Measurements from ENCODE around the gene PIK3CD. TPM values are rescaled to one million over a fixed set of nuclear protein-coding genes. Genes with fewer than 3 reads are reported as not detected.
A peak's percentile ranks its signal among the peaks of the same experiment; 100 is the strongest.
"Not testable (repeated sequence)": the region's sequence is repeated elsewhere in the genome, so short reads cannot be mapped to it uniquely, and the experiment has no call there.

PIK3CD gene
- total and polyA plus RNA-seq, 10 donors: 26.8 to 186 (median 100.0) TPM

DNA sequence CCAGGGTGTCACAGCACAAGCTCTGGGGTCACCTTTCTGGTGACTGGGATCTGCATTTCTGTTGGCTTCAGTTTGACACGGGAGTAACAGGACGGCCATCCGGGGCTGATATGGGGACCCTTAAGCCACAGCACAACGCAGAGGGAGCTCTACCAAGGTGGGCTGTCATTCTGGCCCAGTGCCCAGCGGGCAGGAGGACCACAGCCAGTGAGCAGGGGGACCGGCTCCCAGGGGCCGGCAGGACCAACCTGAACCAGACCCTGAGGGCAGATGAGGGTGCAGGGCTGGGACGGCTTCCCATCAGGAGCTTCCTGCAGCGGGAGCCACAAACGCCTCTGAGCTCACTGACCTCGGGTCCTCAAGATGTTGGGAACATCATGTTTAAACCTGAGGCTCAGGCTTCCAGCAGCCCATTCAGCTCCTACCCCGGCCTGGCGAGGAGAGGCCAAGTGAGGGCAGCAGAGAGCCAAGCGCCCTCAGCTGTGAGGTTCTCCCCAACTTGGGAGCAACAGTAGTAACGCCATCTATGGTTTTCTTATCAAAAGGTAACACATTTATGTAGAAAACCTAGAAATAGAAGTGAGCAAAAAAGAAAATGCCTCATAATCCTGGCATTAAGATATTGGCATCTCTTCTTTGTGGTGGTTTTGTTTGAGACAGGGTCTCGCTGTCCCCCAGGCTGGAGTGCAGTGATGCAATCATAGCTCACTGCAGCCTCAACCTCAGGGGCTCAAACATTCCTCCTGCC is 36.0 kb upstream of the PIK3CD start:
- TF ChIP-seq POLR2A (IDR thresholded peaks at IDR 0.05): no peak
- peak in 1 of 3 donors; percentile 26 for TF ChIP-seq POLR2AphosphoS5 (IDR thresholded peaks at IDR 0.05)
- TF ChIP-seq, protein P1, sequence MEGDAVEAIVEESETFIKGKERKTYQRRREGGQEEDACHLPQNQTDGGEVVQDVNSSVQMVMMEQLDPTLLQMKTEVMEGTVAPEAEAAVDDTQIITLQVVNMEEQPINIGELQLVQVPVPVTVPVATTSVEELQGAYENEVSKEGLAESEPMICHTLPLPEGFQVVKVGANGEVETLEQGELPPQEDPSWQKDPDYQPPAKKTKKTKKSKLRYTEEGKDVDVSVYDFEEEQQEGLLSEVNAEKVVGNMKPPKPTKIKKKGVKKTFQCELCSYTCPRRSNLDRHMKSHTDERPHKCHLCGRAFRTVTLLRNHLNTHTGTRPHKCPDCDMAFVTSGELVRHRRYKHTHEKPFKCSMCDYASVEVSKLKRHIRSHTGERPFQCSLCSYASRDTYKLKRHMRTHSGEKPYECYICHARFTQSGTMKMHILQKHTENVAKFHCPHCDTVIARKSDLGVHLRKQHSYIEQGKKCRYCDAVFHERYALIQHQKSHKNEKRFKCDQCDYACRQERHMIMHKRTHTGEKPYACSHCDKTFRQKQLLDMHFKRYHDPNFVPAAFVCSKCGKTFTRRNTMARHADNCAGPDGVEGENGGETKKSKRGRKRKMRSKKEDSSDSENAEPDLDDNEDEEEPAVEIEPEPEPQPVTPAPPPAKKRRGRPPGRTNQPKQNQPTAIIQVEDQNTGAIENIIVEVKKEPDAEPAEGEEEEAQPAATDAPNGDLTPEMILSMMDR (IDR thresholded peaks at IDR 0.05 in 8 of 11, conservative IDR thresholded peaks at IDR 0.05 in 3 of 11): peak in 10 of 11 experiments; percentile 39 to 79 (median 62)
- peak; percentile 89 for DNase-seq
- intact Hi-C loops (cut with DNase I; ENCODE audit: low total_unique reads): no loop called here
- H3K4me1 ChIP-seq: peaks cover 0 to 9% (median 4%) of the 10 kb centered on the region in 6 donors
- no peaks in the 10 kb centered on the region for H3K9me3 ChIP-seq
- peaks cover 0 to 37% (median 24%) of the 10 kb centered on the region in 6 donors for H3K36me3 ChIP-seq
- peaks cover 0 to 23% (median 0%) of the 10 kb centered on the region in 7 donors for H3K27me3 ChIP-seq (replicated peaks in 1 of 7)
- 34 to 57% (median 49%) methylated on average over 11 to 16 of the region's 16 CpGs for WGBS, 5 donors
- no peak overlapping the region for H3K27ac ChIP-seq
- no peak overlapping the region for H3K4me3 ChIP-seq

DNA sequence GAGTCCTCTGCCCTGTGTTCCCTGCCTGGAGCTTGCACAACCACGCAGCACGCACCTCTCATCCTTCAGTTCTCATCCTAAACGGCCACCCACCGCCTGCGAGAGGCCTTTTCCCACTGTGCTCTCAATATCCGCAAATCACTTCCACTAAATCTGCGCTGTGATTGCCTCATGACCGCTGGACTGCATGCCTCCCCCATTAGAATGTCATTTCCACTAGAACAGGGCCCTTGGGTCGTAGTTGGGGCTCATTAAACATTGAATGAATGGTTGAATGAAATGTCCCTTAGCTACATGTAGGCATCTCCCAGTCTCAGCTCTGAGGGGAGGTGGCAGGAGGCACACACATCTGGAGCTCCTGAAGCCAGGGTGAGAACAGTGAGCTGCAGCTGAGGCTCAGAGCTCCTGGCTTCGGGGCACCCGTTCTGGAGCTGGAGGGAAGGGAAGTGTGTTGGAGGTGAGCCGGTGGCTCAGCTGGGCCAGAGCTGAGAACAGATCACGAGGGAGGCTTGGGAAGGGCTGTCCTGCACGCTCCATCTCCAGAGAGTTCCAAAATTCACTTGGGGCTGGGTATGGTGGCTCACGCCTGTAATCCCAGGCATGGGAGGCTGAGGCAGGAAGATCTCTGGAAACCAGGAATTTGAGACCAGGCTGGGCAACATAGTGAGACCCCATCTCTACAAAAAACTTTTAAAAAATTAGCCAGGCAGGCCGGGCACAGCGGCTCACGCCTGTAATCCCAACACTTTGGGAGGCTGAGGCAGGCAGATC is 32.4 kb upstream of the PIK3CD start:
- Histone ChIP-seq H3K36me3 (peaks cover 0 to under 1% (median 0%) of the 10 kb centered on the region in 6 donors), H3K4me1 (peaks cover 0 to 10% (median 4%) of the 10 kb centered on the region in 6 donors), H3K27ac (no peak overlapping the region), H3K9me3 (no peaks in the 10 kb centered on the region), H3K4me3 (no peak overlapping the region), H3K27me3 (replicated peaks in 1 of 7) (peaks cover 0 to 23% (median 0%) of the 10 kb centered on the region in 7 donors)
- intact Hi-C loops (cut with DNase I; ENCODE audit: low total_unique reads): no loop called here
- no peak for DNase-seq
- TF ChIP-seq, protein P1 (IDR thresholded peaks at IDR 0.05 in 8 of 11, conservative IDR thresholded peaks at IDR 0.05 in 3 of 11): no peak
- no peak for TF ChIP-seq POLR2A (IDR thresholded peaks at IDR 0.05)
- TF ChIP-seq POLR2AphosphoS5 (IDR thresholded peaks at IDR 0.05): no peak
- 76 to 83% (median 82%) methylated on average over 18 of the region's 18 CpGs for WGBS, 5 donors

DNA sequence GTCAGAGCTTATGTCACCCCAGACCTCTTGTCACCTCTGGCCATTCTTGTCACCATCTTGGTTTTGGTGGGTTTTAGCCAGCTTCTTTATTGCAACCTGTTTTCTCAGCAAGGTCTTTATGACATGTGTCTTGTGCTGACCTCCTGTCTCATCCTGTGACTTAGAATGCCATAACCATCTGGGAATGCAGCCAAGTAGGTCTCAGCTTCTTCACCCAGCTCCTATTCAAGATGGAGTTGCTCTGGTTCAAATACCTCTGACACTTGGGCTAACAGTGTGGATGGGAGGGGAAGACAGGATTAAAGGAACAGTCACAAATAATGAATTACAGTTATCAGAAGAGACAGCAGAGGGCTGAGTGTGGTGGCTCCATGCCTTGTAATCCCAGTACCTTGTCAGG is 30.5 kb upstream of the PIK3CD start:
- no peak overlapping the region for H3K4me3 ChIP-seq
- TF ChIP-seq POLR2A (IDR thresholded peaks at IDR 0.05) (no peak), POLR2AphosphoS5 (IDR thresholded peaks at IDR 0.05) (no peak)
- TF ChIP-seq, protein P1 (IDR thresholded peaks at IDR 0.05 in 8 of 11, conservative IDR thresholded peaks at IDR 0.05 in 3 of 11): no peak
- peaks cover 0 to 28% (median 0%) of the 10 kb centered on the region in 7 donors for H3K27me3 ChIP-seq (replicated peaks in 1 of 7)
- DNase-seq: no peak
- no peak overlapping the region for H3K27ac ChIP-seq
- intact Hi-C loops (cut with DNase I; ENCODE audit: low total_unique reads): loop anchor here (10.0 kb wide), 1 partner anchor 244 kb away; no protein-coding TSS in a partner anchor
- H3K36me3 ChIP-seq: no peaks in the 10 kb centered on the region
- H3K9me3 ChIP-seq: no peaks in the 10 kb centered on the region
- peaks cover 2 to 16% (median 6%) of the 10 kb centered on the region in 6 donors for H3K4me1 ChIP-seq

DNA sequence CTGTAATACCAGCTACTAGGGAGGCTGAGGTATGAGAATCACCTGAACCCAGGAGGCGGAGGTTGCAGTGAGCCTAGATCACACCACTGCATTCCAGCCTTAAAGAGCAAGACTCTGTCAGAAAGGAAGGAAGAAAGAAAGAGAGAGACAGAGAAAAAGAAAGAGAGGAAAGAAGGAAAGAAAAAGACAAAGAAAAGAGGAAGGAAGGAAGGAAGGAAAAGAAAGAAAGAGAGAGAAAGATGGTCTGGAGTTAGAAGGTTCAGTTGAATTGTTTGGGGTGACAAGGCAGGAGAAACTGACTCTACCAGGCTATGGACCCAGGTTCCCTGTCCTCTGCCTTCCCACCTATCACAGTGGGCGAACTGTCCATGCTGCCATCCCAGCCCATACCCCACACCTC is 27.4 kb upstream of the PIK3CD start:
- WGBS, 5 donors: 89 to 100% (median 97%) methylated on average over 2 of the region's 2 CpGs
- intact Hi-C loops (cut with DNase I; ENCODE audit: low total_unique reads): loop anchor here (10.0 kb wide), 1 partner anchor 241 kb away; no protein-coding TSS in a partner anchor

DNA sequence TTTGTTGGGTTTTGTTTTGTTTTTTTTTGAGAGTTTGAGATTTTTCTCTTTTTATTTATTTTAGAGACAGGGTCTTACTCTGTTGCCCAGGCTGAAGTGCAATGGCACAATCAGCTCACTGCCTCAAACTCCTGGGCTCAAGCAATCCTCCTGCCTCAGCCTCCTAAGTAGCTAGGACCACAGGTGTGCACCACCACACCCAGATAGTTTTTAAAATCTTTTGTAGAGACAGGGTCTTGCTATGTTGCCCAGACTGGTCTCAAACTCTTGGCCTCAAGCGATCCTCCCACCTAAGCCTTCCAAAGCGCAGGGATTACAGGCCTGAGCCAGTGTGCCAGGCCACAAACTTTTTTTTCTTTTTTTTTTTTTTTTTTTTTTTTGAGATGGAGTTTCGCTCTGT is 26.5 kb upstream of the PIK3CD start:
- not testable (repeated sequence) for H3K4me3 ChIP-seq
- 94 to 100% (median 97%) methylated on average over 3 of the region's 3 CpGs for WGBS, 5 donors

More for the DNA sequence above, 27.4 kb upstream of the PIK3CD start:
- peaks cover 20 to 46% (median 37%) of the 10 kb centered on the region in 6 donors for H3K4me1 ChIP-seq
- no peaks in the 10 kb centered on the region for H3K9me3 ChIP-seq
- DNase-seq: no peak
- H3K27me3 ChIP-seq (replicated peaks in 1 of 7): peaks cover 0 to 21% (median 0%) of the 10 kb centered on the region in 7 donors
- H3K36me3 ChIP-seq: no peaks in the 10 kb centered on the region
- H3K27ac ChIP-seq: no peak overlapping the region
- TF ChIP-seq POLR2AphosphoS5 (IDR thresholded peaks at IDR 0.05) (no peak), POLR2A (IDR thresholded peaks at IDR 0.05) (no peak)
- TF ChIP-seq, protein P1 (IDR thresholded peaks at IDR 0.05 in 8 of 11, conservative IDR thresholded peaks at IDR 0.05 in 3 of 11): no peak
- H3K4me3 ChIP-seq: no peak overlapping the region

More for the DNA sequence above, 26.5 kb upstream of the PIK3CD start:
- not testable (repeated sequence) for DNase-seq, H3K36me3 ChIP-seq, H3K9me3 ChIP-seq, H3K27ac ChIP-seq
- H3K27me3 ChIP-seq (replicated peaks in 1 of 7): peaks cover 0 to 11% (median 0%) of the 10 kb centered on the region in 7 donors
- intact Hi-C loops (cut with DNase I; ENCODE audit: low total_unique reads): loop anchor here (5.0 to 10.0 kb wide), 2 partner anchors 102 to 240 kb away; no protein-coding TSS in a partner anchor
- peaks cover 24 to 55% (median 42%) of the 10 kb centered on the region in 6 donors for H3K4me1 ChIP-seq
